Ascending aorta (tissue), 2 donors: ENCODE data around the gene GPR39. TPM values are rescaled to one million over a fixed set of nuclear protein-coding genes. Genes with fewer than 3 reads are reported as not detected.

Experiments used
- DNase-seq, 2 donors: peaks; one replicate each; pipeline ENCODE4 v3.0.0-alpha.2; 2019; ENCODE audit warnings: low spot score in 2 of 2
- H3K27ac ChIP-seq, 2 donors: fragments of 200-600 bp; sonication (generic); one replicate each; pipeline ENCODE4 v1.5.1; 2016 to 2017; ENCODE audit warnings: mild to moderate bottlenecking in 1 of 2
- H3K27me3 ChIP-seq: fragments of 200-600 bp; sonication (generic); one replicate; pipeline ENCODE4 v1.5.1; 2017
- H3K36me3 ChIP-seq, 2 donors: fragments of 200-600 bp; sonication (generic); one replicate each; pipeline ENCODE4 v1.5.1; 2016
- H3K4me1 ChIP-seq, 2 donors: fragments of 200-600 bp; sonication (generic); one replicate each; pipeline ENCODE4 v1.5.1; 2016 to 2017; ENCODE audit warnings: mild to moderate bottlenecking in 1 of 2
- H3K4me3 ChIP-seq, 2 donors: fragments of 200-600 bp; sonication (generic); one replicate each; pipeline ENCODE4 v1.5.1; 2016 to 2017; ENCODE audit warnings: mild to moderate bottlenecking in 1 of 2
- H3K9me3 ChIP-seq, 2 donors: fragments of 200-600 bp; sonication (generic); one replicate each; pipeline ENCODE4 v1.5.1; 2016
- intact Hi-C: fragments of 100-400 bp; cut with DNase I; formaldehyde crosslinking; loops from one replicate; pipeline ENCODE4 v1.15.1; 2023
- total RNA-seq: library from RNA; depleted of rRNA; stranded (reverse); fragments of >200 nt; gene quantifications from one replicate; pipeline ENCODE4 v1.1.0, GENCODE V29; 2016
- TF ChIP-seq, protein P1 (sequence below), 3 experiments: fragments of 200-600 bp in 2 of 3; fragments of 450-650 bp in 1 of 3; sonication (generic) in 2 of 3; IDR thresholded peaks; one replicate each; pipeline ENCODE4 v1.5.1; 2016 to 2019; ENCODE audit warnings: antibody characterized with exemption in 3 of 3, mild to moderate bottlenecking in 1 of 3, moderate library complexity in 1 of 3

The GPR39 gene
- total RNA-seq, 1 donor from 2014 or later: 0.64 TPM

GRCh38 chr2:132484144-132484543, 67.5 kb downstream of the GPR39 start:
- intact Hi-C loops: no loop called here
- Histone ChIP-seq H3K4me3 (no peak overlapping the region), H3K9me3 (no peaks in the 10 kb centered on the region), H3K36me3 (no peaks in the 10 kb centered on the region), H3K27me3 (no peaks in the 10 kb centered on the region), H3K27ac (no peak overlapping the region), H3K4me1 (no peaks in the 10 kb centered on the region)
- TF ChIP-seq, protein P1, sequence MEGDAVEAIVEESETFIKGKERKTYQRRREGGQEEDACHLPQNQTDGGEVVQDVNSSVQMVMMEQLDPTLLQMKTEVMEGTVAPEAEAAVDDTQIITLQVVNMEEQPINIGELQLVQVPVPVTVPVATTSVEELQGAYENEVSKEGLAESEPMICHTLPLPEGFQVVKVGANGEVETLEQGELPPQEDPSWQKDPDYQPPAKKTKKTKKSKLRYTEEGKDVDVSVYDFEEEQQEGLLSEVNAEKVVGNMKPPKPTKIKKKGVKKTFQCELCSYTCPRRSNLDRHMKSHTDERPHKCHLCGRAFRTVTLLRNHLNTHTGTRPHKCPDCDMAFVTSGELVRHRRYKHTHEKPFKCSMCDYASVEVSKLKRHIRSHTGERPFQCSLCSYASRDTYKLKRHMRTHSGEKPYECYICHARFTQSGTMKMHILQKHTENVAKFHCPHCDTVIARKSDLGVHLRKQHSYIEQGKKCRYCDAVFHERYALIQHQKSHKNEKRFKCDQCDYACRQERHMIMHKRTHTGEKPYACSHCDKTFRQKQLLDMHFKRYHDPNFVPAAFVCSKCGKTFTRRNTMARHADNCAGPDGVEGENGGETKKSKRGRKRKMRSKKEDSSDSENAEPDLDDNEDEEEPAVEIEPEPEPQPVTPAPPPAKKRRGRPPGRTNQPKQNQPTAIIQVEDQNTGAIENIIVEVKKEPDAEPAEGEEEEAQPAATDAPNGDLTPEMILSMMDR (IDR thresholded peaks at IDR 0.05): no peak
- no peak for DNase-seq

DNA sequence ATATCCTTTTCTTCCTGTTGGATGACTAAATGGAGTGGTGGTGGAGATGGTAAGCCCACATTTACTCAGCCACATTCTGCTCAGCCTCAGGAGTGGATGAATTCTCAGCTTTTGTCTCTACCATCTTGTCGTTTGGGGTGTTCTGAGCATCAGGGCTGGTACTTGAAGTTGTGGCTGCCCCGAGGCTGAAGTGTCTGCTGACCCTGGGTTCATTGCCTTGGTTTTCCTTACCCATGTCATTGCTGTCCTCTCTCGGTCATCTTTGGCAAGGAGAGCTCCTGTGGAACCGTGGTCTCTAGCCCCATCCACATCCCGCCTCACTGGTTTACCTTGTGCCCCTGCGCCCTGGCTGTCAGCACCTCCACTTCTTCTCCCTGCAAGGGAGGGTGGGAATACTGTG, 71.9 kb downstream of the GPR39 start:
- TF ChIP-seq, protein P1 (IDR thresholded peaks at IDR 0.05): no peak
- Histone ChIP-seq H3K4me3 (no peak overlapping the region), H3K27ac (no peak overlapping the region), H3K27me3 (no peaks in the 10 kb centered on the region), H3K9me3 (no peaks in the 10 kb centered on the region), H3K4me1 (no peaks in the 10 kb centered on the region), H3K36me3 (no peaks in the 10 kb centered on the region)
- intact Hi-C loops: no loop called here
- no peak for DNase-seq

GRCh38 chr2:132489150-132489549, 72.5 kb downstream of the GPR39 start:
- Histone ChIP-seq H3K27me3 (no peaks in the 10 kb centered on the region), H3K36me3 (no peaks in the 10 kb centered on the region), H3K9me3 (no peaks in the 10 kb centered on the region), H3K4me1 (no peaks in the 10 kb centered on the region), H3K27ac (no peak overlapping the region), H3K4me3 (no peak overlapping the region)
- TF ChIP-seq, protein P1 (IDR thresholded peaks at IDR 0.05): no peak
- DNase-seq: no peak
- intact Hi-C loops: no loop called here

GRCh38 chr2:132495881-132496280, 79.3 kb downstream of the GPR39 start:
- no peak overlapping the region for H3K4me3 ChIP-seq
- H3K9me3 ChIP-seq: no peaks in the 10 kb centered on the region
- DNase-seq: no peak
- H3K27ac ChIP-seq: no peak overlapping the region
- no peaks in the 10 kb centered on the region for H3K36me3 ChIP-seq
- intact Hi-C loops: no loop called here
- TF ChIP-seq, protein P1 (IDR thresholded peaks at IDR 0.05): no peak
- H3K4me1 ChIP-seq: no peaks in the 10 kb centered on the region
- no peaks in the 10 kb centered on the region for H3K27me3 ChIP-seq

DNA sequence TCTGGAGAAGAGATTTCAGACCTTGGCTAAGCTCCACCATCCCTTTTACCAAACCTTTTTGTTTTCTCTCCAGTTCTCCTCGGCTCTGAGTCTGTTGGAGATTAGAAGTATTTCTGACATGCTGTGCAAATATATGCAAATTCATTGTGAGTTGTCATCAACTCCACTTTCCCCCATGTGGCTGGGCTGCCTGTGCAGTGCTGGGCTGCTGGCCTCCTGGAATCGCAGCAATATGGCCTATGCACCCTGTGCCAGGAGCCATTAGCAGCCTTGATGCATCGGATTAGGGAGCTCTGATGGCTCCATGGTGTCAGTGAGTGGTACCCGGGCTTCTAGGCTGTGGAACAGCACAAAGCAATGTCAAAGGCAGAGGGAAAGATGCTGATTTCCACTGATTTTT, 80.0 kb downstream of the GPR39 start:
- intact Hi-C loops: no loop called here
- DNase-seq: no peak

More for the DNA sequence above, 80.0 kb downstream of the GPR39 start:
- H3K4me1 ChIP-seq: no peaks in the 10 kb centered on the region
- H3K4me3 ChIP-seq: no peak overlapping the region
- H3K27me3 ChIP-seq: no peaks in the 10 kb centered on the region
- H3K27ac ChIP-seq: no peak overlapping the region
- H3K9me3 ChIP-seq: no peaks in the 10 kb centered on the region
- TF ChIP-seq, protein P1 (IDR thresholded peaks at IDR 0.05): no peak
- H3K36me3 ChIP-seq: no peaks in the 10 kb centered on the region
